Measurements from ENCODE around the gene ANGPTL2.

GRCh38 chr9:127148014-127148413 is 25.6 kb upstream of the ANGPTL2 start:
- TF ChIP-seq ZFP3 (CRISPR knock-in tag; IDR thresholded peaks at IDR 0.05) (no peak), PATZ1 (CRISPR knock-in tag; IDR thresholded peaks at IDR 0.05; ENCODE audit: borderline replicate concordance) (no peak), ARNTL (CRISPR knock-in tag; IDR thresholded peaks at IDR 0.05; ENCODE audit: borderline replicate concordance, low read depth) (no peak), ZNF8 (CRISPR knock-in tag; IDR thresholded peaks at IDR 0.05) (no peak), TOX (CRISPR knock-in tag; IDR thresholded peaks at IDR 0.05; ENCODE audit: borderline replicate concordance) (no peak), CSRNP3 (CRISPR knock-in tag; IDR thresholded peaks at IDR 0.05) (no peak)
